Measurements from ENCODE around the gene UBE3C. TPM values are rescaled to one million over a fixed set of nuclear protein-coding genes. Genes with fewer than 3 reads are reported as not detected.
A peak's percentile ranks its signal among the peaks of the same experiment; 100 is the strongest.

UBE3C gene
- total RNA-seq, 1 experiment from 2014 or later = 131 TPM

DNA sequence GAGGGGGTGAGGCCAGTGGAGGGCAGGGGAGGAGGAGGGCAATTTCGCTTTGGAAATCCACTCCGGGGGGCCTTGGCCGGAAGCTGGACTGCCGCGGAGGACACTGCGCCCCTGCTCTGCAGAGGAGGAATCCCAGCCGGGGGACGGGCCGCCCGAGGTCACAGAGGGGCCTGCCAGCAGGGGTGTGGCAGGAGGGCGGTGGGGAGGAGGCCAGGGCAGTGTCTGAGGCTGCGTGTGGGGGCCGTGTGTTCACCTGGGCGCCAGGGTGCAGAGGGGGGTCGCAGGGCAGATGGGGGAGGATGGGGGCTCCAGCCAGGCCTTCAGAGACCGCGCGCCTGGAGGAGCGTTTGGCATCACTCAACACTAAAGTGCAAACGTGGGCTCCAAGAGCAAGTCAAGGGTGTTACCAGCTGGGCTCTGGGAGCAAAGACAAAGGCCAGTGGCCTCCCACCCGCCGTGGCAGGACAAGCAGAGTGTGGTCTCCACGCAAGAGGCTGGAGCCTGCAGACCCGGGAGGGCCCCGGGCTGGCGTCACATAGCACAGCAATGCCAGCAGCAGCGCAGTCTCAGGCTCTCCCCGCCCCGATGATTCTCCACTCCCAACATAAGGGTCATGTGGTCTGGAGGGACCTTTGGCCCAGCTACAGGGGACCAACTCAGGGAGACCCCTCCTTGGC is 152.8 kb downstream of the UBE3C start:
- no peak for DNase-seq (ENCODE audit: low read depth)

DNA sequence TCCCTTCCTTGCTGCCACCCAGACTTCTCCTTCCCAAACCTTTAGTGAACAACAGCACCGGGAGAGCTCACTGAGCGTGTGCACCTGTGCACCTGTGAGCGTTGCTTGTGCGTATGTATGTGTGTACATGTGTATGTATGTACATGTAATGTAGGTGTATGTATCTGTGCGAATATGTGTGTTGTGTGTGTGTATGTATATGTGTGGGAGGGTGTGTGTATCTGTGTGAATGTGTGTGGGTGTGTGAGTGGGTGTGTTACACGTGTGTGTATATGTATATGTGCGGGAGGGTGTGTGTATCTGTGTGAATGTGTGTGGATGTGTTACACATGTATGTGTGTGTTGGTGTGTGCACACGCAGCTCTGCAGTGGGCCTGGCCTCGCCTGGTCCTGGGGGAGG is 153.5 kb downstream of the UBE3C start:
- DNase-seq (ENCODE audit: low read depth) = no peak

DNA sequence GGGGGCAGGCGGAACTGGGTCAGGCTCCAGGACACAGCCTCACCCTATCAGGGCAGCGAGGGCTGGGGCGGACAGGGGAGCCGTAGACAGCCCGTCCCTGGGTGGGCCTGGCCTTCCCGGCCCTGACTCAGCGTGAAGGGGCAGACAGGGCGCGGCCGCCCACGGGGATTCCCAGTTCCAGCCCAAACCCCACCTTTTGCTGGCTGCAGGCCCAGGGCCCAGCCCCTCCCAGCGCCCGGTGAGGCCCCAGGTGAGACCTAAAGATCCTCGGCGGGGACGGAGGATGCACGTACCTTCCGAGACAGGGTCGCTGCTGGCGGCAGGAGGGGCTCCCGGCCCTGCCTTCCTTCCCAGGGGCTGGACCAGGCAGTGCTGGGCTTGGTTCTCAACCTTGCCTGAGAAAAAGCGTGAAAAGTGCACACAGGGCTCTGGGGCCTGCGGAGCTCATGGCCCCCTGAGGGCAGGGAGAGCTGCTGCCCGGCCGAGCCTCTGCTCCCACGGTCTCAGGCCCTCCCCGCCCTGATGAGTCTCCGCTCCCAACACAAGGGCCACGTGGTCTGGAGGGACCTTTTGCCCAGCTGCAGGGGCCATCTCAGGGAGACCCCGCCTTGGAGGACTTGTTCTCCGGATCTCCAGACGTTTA is 154.2 kb downstream of the UBE3C start:
- DNase-seq (ENCODE audit: low read depth) = no peak

DNA sequence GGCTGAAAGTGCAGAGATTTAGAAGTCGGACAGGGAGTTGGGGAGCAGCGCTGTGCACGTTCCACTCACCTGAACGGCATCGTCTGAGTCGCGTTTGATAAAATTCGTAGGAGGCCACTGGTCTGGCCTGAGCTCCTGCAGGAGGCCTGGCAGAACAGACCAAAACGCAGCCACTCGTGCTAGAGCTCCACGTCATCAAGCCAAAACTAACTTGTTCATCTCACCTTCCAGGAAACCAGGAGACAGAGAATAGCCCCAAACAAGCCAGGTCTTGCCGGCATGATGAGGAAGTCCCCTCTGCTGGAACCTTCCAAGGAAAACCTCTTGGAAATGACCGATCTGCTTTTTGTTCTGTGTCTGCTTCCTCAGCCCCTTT is 154.7 kb downstream of the UBE3C start:
- no peak for DNase-seq (ENCODE audit: low read depth)

DNA sequence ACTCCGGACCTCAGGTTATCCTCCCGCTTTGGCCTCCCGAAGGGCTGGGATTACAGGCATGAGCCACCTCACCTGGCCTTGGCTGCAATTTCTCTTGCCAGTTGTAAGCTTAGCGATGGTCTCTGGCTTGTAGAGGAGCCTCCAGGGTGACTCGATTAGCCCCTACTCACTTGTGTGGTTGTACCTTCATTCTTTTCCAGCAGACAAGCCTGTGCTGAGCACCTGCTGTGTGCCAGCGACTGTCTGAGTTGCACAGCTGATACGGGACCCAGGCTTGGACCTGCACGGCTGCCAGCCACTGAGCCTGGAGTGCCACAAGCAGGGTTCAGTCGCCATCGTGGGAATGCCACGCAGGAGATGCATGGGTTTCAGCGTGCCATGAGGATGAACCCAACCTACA is 156.0 kb downstream of the UBE3C start:
- no peak for DNase-seq (ENCODE audit: low read depth)

DNA sequence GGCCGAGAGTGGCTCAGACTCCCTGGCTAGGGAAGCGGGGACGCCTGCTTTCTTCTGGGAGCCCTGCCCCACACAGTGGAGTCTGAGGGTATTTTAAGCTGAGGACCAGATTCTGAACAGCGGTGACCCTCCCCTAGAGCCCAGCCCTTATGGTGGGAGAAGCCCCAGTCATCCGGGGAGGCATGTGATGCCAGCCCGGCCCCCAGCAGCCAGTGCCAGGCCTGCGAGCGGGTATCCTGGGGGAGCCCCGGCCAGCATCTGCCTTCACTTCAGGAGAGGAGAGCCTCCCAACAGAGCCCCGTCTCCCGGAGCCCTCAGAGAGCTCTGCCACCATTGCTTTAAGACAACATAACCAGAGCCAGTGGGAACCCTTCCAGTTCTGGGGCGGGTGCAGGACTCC is 156.6 kb downstream of the UBE3C start:
- DNase-seq (ENCODE audit: low read depth) = no peak

DNA sequence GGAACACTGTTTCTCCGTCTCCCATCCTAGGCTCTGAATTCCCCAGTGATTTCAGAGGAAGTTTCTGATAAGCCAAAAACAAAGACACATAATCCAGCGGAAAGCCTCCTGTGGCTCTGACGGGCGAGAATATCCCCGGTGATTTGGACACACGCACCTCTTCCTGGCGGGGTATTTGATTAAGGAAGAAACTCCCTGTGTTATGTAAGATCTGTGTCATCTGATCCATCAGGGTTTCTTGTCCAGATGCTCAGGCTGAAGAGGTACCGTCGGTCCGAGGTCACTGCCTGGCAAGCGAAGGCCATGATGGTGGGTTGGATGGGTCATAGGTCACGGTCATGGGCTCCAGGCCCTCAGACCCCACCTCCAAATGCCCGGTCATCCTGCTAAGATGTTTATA is 158.5 kb downstream of the UBE3C start:
- no peak for DNase-seq (ENCODE audit: low read depth)

DNA sequence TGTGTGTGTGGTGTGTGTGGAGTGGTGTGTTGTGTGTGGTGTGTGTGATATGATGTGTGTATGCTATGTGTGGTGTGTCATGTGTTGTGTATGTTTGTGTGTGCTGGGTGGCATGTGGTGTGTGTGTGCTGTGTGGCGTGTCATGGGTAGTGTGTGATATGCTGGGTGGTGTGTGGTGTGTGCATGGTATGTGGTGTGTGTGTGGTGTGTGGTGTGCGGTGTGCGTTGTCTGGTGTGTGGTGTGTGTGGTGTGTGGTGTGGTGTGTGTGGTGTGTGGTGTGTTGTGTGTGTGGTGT is 160.5 kb downstream of the UBE3C start:
- DNase-seq (ENCODE audit: low read depth) = no peak

DNA sequence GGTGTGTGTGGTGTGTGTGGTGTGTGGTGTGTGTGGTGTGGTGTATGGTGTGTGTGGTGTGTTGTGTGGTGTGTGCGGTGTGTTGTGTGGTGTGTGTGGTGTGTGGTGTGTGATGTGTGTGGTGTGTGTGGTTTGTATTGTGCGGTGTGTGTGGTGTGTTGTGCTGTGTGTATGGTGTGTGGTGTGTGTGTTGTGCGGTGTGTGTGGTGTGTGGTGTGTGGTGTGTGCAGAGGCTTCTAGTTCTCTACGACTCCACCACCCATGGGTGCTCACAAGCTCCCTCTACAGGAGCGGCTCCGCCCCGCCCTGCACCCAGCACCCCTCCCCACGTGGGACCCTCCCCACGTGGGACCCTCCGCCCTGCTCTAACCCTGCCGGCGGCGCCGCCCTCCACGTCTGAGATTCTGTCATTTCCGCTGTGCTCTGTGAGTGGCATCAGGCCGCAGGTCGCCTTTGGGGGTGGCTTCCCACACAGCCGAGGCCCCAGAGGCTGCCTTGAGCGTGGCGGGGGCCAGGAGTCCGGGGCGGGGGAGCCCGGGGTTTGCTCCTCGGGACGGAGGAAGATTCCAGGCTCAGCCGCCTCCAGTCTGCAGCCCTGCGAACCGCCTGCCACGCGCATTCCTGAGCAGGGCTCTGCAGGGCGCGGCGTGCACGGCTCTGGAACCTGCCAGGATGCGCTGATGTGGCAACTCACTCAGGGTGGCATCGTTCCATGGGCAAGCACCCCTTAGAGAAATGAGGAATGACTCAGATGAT is 161.1 kb downstream of the UBE3C start:
- DNase-seq (ENCODE audit: low read depth) = peak; percentile 68

DNA sequence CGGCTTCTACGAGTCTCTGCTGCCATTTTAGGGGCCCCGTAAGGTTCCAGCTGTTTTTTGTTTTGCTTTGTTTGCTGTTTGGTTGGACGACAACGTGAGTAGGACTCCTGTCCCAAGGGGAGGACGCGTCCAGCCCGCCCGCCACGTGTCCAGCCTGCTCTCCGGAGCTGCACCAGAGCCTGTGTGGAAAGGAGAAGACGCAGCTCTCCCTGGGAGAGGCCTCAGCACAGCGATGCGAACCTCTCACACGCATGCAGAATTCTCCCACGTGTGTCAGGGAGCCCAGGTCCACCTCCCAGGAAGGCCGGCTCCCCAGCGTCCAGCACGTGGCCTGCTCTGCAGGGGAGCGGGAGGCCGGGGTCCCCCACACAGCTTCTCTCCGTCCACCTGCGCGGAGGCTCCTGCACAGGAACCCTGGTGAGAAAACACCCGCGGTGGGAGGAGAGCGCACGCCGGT is 161.7 kb downstream of the UBE3C start:
- DNase-seq (ENCODE audit: low read depth) = no peak

DNA sequence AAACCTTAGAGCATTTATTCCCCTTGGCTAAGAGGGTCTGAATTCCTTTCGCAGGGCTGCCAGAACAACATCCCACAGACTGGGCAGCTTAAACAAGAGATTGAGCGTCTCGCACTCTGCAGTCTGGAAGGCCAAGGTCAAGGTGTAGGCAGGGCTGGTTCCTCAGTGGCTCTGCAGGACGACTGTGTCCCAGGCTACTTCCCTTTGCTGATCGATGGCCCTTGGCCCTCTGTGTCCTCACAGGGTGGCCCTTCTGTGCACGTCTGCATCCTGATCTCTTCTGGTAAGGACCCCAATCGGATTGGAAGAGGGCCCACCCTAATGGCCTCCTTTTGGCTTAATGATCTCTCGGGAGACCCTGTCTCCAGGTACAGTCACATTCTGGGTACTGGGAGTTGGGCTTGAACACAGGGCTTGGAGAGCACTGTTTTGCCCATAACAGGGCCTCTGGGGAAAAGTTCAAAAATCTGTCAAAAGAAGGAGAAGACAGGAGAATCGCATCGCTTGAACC is 162.9 kb downstream of the UBE3C start:
- no peak for DNase-seq (ENCODE audit: low read depth)

DNA sequence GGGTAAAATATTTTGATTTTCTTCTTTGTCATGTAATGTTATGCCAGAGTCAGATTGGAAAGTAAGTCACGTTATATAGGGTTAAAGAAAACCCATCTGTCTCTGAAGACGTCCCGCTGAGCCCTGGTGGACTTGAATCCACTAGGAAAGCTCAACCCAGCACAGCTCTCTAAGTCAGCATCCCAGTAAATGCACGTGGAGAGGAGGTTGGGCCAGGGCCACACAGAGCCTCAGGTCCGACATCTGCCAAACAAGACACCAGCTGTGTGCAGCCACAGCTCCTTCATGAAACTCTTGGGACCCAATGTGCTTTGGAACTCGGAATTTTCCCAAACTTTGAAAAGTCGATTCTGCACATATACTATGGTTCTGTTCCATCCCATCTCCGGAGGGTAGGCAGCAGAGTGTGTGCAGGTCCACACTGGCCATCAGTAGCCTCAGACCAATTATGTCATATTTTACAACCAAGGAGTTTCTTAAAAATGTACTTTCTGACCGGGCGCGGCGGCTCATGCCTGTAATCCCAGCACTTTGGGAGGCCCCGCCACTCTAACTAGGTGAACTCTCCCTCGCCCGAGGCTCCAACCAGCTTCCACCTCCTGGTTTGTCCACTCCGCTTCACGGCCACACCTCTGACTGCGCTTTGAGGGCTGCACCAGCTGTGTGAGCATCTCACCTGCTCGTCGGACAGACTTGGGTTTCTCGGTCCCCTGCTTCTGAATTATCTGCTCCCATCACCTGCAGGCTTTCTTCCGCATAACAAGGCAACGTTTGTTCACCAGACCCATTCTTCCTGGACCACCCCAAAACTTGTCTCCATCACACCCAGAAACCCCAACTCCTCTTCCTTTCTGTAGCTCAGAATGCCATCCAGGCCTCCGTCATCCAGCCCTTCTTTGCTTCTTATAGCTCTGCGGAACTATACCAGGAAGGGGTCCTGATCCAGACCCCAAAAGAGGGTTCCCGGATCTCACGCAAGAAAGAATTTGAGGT is 168.4 kb downstream of the UBE3C start:
- no peak for DNase-seq (ENCODE audit: low read depth)

DNA sequence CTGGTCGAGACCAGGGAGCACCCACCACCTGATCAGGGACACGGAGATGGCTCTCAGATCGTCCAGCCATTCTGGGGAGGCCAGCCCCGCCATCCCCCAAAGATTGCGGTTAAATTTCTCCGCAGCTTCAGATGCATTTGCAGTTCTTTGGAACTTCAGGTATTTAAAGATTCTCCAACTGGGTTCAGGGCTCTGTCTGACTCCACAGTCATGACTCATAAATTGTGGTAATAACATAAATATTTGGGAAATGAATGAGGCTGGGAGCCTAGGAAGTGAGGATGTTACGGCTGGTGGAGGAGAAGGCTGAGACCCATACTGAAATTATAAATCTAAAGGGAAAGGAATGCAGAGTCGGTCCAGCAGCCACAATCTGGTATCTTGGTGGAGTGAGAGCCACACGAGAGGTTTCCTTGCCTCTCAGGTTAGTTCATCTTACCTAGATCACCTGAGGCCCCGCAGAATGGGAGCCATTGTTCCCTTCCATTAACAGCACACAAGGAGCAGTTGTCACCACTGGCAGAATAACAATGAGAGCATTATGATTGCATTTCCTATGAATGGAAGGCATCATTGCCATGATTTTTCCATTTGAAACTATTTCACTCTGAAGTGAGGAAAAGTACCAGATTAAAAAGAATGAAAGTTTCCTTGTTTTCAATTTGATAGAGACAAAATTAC is 171.4 kb downstream of the UBE3C start:
- peak; percentile 98 for DNase-seq (ENCODE audit: low read depth)

DNA sequence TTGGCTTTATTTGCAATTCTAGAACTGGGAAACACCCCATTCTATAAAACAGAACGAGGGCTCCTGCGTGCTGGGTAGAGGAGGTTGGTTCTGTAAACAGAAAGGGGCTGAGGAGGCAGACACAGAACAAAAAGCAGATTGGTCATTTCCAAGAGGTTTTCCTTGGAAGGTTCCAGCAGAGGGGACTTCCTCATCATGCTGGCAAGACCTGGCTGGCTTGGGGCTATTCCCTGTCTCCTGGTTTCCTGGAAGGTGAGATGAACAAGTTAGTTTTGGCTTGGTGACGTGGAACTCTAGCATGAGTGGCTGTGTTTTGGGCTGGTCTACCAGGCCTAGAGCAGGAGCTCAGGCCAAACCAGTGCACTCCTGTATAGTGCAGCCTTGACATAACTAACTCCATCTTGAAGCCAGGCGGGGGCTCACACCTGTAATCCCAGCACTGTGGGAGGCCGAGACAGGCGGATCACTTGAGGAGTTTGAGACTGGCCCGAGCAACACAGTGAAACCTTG is 172.0 kb downstream of the UBE3C start:
- DNase-seq (ENCODE audit: low read depth) = no peak

DNA sequence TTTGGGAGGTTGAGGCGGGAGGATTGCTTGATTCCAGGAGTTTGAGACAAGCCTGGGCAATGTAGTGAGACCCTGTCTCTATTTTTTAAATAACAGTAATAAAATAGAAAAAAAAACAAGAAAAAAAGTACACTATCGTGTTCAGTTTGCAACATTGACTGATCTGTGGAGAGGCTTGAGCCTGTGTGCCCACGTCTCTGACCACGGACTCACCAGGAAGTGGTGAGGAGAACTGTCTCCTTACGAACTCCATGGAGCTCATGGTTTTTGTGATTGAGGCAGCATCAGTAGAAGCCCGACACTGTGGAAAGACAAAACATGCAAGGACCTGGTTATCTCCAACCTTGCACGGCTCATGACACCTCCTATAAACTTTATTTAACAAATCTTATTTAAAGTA is 174.2 kb downstream of the UBE3C start:
- no peak for DNase-seq (ENCODE audit: low read depth)

DNA sequence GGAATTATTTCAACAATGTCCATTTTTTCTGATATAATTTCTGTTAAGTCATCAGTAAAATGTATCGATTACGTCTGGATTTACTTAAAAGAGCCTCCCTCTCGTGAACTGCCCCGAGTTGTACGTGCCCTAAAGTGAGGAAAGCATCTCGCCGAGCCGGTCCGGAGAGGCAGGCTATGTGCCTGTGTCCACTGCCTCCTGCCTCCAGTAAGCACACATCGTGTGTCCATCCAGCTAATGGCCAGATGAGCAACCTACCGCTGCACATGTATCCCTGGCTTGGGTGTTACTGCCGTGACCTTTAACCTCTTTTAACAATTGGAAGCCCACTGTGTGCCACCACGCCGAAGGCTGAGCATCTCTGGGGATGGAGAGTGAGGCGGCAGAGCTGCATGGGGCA is 174.9 kb downstream of the UBE3C start:
- no peak for DNase-seq (ENCODE audit: low read depth)

DNA sequence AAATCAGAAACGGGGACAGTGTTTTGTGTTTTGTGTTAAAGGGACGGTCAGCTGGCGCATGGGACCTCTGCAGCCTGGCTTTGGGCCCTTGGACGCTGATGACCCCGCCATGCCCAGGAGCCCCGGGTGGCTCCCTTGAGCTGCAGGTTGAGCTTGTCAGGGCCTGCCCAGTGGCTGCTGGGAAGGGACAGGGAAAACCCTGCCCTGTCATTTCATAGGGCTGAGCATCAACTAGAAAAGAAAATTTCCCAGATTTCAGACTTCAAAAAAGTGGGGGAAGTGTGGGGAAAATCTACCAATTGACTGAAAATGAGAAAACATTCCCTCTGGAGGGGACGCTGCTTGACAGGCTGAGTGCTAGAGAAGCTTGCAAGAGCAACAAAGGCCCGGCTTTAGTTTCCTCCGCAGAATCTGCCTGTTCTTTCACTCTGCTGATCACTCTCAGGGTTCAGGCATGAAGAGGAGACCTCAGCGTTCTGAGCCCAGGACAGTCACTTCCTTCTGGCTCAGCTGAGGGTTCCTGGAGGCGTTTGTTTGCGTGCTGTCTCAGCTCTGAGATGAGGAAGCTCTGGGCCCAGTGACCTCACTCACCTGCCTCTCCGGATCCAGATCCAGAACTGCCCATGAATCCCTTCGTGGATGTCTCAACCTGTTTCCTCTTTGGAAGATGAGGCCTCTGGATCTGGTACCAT is 179.4 kb downstream of the UBE3C start:
- DNase-seq (ENCODE audit: low read depth) = no peak

All from LHCN-M2 (cell line).